Measurements from ENCODE around the gene LRRC38. TPM values are rescaled to one million over a fixed set of nuclear protein-coding genes. Genes with fewer than 3 reads are reported as not detected.

The LRRC38 gene, protein sequence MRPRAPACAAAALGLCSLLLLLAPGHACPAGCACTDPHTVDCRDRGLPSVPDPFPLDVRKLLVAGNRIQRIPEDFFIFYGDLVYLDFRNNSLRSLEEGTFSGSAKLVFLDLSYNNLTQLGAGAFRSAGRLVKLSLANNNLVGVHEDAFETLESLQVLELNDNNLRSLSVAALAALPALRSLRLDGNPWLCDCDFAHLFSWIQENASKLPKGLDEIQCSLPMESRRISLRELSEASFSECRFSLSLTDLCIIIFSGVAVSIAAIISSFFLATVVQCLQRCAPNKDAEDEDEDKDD
- not detected for total RNA-seq
- long read RNA-seq = 0 reads

DNA sequence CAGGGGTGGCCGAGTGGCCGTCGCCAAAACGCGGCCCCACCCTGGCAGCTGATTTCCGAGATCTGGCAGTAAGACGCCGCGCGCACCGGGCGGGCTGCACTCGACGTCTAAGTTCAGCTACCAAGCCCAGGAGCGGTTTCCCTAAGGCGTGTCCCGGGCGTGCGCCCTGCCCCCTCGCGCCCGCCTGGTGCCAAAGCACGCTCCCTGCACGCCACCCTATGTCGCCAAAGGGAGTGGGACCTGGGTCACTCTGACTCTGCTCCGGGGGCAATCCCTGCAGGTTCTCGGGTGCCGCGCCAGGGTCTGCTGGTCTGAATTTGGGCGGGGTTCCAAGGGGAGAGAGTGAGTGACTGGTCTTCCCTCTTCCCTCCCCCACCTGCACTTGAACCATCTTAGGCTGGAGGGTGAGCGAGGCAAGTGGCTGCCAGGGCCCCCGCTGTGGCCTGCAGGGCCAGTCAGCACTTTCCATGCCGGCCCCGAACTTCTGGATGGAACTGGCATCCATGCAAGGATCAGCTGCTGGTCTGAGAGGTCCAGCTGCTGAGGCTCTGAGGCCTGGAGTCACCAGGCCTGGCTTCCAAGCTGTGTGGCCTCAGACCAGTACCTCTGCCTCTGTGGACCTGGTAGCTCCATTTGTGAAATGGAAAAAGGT lies at the start of gene LRRC38:
TSS of gene LRRC38 (minus strand) at position 109 of the 652 bp plus-strand sequence. CDS start 410 bp downstream, outside the sequence.
- no peak for DNase-seq (ENCODE audit: low spot score)

DNA sequence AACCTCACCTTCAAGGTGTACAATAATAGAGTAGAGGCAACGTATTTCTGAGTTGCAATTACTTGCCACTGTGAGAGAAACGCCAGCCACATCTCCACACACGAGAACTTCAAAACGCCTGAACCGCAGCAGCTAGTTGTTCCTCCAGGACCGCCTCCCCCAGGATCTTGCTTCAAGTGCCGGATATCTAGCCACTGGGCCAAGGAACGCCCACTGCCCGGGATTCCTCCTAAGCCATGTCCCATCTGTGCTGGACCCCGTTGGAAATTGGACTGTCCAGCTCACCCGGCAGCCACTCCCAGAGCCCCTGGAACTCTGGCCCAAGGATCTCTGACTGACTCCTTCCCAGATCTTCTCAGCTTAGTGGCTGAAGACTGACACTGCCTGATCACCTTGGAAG lies 49.2 kb upstream of the LRRC38 start:
- DNase-seq (ENCODE audit: low spot score) = peak; percentile 77

DNA sequence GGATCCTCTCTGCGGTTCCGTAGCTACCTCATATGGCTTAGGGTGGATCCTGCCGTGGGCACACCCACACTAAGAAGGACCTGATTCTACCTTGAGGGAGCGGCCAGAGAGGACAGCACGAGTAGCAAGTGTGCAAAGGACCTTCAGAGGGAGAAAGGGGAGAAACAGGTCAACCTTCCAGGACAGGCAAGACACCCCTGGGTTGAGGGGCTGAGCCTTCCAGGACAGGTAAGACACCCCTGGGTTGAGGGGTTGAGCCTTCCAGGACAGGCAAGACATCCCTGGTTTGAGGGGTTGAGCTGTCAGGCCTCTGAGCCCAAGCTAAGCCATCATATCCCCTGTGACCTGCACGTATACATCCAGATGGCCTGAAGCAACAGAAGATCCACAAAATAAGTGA lies 46.7 kb upstream of the LRRC38 start:
- peak; percentile 76 for DNase-seq (ENCODE audit: low spot score)

- no peak for DNase-seq (ENCODE audit: low spot score)
Observed at GRCh38 chr1:13556224-13556764, 42.5 kb upstream of the LRRC38 start.

DNA sequence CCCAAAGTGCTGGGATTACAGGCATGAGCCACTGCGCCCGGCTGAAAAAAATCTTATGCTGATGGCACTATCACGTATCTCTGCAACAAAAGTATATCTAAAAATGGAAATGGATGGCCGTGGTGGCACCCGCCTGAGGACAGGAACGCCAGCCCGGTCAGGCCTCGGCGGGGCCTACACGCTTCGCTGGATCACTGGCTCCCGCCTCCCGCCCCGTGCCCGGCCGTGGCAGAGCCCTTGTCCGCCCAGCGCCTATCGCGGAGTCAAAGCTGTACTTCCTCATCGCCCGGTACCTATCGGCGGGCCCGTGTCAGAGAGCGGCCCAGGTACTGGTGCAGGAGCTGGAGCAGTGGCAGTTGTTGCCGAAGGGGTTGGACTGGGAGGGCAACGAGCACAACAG lies 41.0 kb upstream of the LRRC38 start:
- DNase-seq (ENCODE audit: low spot score) = peak; percentile 60

GRCh38 chr1:13550663-13551062 lies 36.9 kb upstream of the LRRC38 start:
- DNase-seq (ENCODE audit: low spot score) = peak; percentile 6

GRCh38 chr1:13549521-13549920 lies 35.7 kb upstream of the LRRC38 start:
- peak; percentile 51 for DNase-seq (ENCODE audit: low spot score)

DNA sequence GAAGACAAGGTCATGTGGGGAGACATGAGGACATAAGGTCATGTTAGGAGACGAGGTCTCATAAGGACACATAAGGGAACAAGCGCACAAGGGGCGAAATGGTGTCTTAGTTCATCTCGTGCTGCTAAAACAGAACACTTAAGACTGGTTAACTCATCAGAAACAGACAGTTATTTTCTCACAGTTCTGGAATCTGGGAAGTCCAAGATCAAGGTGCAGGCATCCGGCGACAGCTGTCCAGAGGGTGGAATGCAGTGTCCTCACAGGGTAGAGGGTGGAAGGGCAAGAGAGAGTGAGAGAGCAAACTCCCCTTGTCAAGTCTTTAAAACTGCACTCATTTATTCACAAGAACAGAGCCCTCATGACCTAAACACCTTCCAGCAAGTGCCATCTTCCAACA lies 35.2 kb upstream of the LRRC38 start:
- DNase-seq (ENCODE audit: low spot score) = peak; percentile 14

- DNase-seq (ENCODE audit: low spot score) = peak; percentile 57
Observed at GRCh38 chr1:13548281-13548680, 34.5 kb upstream of the LRRC38 start.

DNA sequence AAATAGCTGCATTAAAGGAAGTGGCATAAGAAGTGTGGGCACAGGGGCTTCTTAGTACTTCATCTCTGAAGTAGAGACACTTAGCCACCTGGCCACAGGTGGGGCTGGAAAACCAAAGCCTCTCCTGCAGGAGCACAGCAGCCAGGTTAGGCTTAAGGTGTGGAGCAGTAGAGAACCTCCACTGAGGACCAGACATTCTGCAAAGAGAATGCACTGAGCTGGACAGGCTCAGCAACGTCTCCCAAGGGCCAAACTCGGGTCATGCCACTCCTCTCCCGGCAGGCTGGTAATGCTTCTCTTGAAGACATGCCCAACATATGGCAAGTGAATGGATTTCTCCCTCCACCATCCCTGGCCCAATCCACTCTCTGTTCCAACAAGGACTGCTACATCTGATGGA lies 33.0 kb upstream of the LRRC38 start:
- peak; percentile 67 for DNase-seq (ENCODE audit: low spot score)

GRCh38 chr1:13544221-13544556 lies 30.4 kb upstream of the LRRC38 start:
- DNase-seq (ENCODE audit: low spot score) = no peak

DNA sequence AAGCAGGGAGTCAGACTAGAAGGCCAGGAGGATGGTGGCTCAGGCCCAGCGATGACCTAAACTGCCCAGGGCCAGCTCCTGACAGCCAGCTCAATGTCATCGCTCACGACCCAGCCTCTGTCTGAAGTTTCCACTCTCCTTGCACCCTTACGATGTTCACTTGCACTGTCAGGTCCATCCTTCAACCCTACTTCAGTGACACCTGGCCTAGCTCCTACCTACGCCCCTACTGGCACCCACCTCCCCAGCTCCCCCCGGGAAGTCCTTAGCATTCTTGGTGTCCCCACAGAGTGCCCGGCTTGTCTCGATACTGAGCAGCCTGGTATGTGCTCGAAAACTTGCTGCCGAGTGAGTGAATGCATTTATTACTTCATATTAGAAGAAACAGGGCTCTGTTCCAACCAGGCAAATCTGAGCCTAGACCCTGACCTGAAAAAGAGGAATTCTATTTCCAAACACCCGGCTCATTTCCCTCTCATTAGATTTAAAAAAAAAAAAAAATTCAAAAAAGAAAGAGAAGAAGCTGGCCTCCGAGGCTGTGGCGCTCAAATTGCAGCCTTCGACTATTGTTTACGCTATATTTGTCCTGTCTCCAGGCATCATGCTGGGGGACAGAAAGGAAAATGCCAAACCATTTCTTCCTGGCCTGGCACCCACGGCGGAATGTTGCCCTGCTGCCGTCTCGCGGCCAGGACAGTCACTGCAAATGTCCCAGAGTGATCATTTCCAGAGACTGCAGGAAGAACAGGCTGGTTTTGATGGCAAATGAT lies 29.8 kb upstream of the LRRC38 start:
- no peak for DNase-seq (ENCODE audit: low spot score)

DNA sequence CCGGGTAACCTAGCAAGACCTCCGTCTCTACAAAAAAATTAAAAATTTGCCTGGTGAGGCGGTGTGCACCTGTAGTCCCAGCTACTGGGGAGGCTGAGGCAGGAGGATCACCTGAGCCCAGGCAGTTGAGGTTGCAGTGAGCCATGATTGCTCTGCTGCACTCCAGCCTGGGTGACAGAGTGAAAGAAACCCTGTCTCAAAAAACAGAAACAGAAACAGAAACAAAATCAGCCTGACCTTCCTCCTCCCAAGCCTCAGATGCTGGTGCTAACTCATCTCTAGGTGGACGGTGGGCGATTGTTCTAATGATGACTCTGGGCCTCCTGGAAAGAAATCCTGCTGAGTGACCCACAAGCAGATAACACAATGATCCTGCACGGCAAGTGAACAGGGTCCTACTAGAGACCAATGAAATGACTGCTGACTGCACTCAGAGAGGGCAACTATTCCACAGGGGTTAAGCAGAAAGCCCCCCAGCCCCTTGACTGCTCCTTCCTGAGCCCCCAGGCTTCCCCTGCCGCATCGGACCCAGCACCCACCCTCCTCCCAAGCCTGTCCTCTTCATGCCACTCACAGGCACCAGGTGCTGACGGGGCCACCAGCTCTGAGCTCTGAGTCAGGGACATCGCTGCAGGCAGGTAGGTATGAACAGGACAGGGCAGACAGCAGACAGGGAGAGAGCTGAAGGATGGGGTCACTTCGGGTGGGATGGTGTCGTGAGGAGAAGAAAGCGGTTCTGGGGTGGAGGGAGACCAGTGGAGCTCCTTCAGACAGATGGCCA lies 27.8 kb upstream of the LRRC38 start:
- no peak for DNase-seq (ENCODE audit: low spot score)

- no peak for DNase-seq (ENCODE audit: low spot score)
Observed at GRCh38 chr1:13540866-13541265, 27.1 kb upstream of the LRRC38 start.

DNA sequence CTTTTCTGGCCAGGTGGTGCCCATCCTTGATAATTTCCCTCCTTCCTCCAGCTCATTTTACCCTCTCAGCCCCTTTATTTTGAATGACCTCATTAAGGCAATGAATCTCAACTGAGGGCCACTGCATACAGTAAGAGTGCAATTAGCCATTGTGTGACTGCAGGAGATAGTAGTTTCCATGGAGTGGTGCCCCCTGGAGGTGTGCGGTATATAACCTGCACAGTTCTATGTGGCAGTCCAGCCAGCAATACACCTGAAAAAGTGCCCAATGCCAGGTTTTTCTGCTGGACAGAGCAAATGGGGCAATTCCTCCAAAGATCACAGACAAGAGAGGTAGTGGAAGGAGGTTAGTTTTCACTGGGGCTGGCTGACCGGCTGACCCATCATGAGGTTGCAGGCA lies 25.9 kb upstream of the LRRC38 start:
- DNase-seq (ENCODE audit: low spot score) = no peak

- DNase-seq (ENCODE audit: low spot score) = no peak
Observed at GRCh38 chr1:13538832-13539231, 25.0 kb upstream of the LRRC38 start.

DNA sequence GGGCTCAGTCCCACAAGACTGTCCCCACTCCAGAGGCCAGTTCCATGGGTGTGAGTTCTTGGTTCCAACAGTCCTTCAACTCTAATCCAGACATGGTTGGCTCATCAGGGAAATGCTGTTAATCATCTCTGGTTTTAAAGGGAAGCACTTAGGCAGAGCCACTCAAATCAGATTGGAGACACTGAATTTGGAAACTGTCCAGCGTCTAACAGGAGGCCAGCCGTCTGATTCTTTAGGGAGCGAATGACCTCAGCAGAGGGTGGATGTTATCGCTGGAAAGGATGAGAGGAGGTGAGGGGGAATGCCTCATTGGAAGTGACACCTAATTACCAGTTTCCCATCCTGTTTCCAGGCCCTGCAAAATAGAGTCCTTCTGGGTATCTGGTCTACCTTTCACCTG lies 22.8 kb upstream of the LRRC38 start:
- no peak for DNase-seq (ENCODE audit: low spot score)

- DNase-seq (ENCODE audit: low spot score) = no peak
Observed at GRCh38 chr1:13535227-13535626, 21.4 kb upstream of the LRRC38 start.

DNA sequence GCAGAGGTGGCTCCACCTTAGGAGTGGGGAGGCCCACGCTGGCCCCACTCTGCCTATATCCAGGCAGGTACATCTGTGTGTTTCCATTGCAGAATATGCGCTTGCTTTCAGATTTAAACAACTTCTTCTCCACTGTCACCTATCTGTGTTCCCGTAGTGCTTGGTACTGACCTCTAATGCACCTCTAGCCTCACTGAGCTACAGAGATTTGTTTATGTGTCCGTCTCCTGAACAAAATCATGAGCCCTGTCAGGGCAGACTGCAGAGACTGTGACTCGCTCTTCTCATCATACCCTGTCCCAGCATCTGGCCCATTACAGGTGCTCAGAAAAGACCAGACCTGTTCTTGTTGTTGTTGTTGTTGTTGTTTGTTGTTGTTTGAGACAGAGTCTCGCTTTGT lies 14.5 kb upstream of the LRRC38 start:
- DNase-seq (ENCODE audit: low spot score) = no peak

DNA sequence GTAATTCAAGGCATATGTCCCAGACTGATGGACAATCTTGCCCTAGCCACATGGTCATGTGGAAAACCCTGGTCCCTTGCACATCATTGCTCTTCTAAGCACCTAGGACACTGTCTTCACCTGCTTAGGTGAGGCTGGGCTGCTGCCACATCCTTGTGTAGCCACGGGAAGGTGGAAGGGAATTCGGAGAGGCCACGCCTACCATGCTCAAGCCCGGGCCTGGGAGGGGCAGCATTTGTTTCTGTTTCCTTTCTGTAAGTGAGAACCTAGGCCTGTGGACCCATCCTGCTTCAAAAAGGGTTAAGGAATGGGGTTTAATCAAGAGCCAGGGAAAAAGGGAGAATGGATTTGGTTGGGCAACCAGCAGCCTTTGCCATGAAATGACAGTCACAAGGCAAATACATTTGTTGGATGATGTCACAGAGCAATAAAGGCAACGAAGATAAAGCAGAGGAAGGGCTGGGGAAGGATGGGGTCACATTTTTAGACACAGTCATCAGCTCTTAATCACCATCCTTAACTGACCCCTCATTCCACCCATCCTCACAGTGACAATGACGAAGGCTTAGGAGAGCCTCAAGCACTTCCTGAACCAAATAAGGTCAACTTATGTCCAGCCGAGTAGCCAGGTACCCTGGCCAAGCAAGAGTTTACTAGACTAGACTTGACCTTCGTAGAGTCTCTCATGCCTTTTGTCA lies 10.1 kb upstream of the LRRC38 start:
- DNase-seq (ENCODE audit: low spot score) = no peak

- DNase-seq (ENCODE audit: low spot score) = no peak
Observed at GRCh38 chr1:13520985-13521384, 7.2 kb upstream of the LRRC38 start.

Data from mesenteric fat pad (tissue), 1 donor.